ENCODE results near the gene WWOX. TPM values are rescaled to one million over a fixed set of nuclear protein-coding genes. Genes with fewer than 3 reads are reported as not detected.

WWOX gene
- total RNA-seq, 2 experiments from 2014 or later = 19.1 to 23.7 TPM

GRCh38 chr16:78113258-78113657 is 13.8 kb downstream of the WWOX start:
- H3K4me1 Mint-ChIP-seq (ENCODE audit: low read depth) = no peaks in the 10 kb centered on the region
- H3K9me3 Mint-ChIP-seq = no peaks in the 10 kb centered on the region
- H3K27me3 Mint-ChIP-seq = no peaks in the 10 kb centered on the region
- DNase-seq = no peak
- no peak for ATAC-seq
- no peak for TF ChIP-seq CTCF (IDR thresholded peaks at IDR 0.05)
- CTCF ChIA-PET = no interaction called here
- no peak overlapping the region for H3K27ac Mint-ChIP-seq
- H3K36me3 Mint-ChIP-seq (ENCODE audit: low read depth) = peaks cover 18% of the 10 kb centered on the region
- POLR2A ChIA-PET = interaction anchor here (0.8 to 1.4 kb wide), 2 partner anchors 9 to 13 kb away, joined by 3 to 4 read pairs; no protein-coding TSS in a partner anchor
- no peak overlapping the region for H3K4me3 Mint-ChIP-seq
- intact Hi-C loops (cut with micrococcal nuclease) = no loop called here

- intact Hi-C loops (cut with micrococcal nuclease) = no loop called here
- no peak for TF ChIP-seq CTCF (IDR thresholded peaks at IDR 0.05)
- Mint-ChIP-seq H3K9me3 (no peaks in the 10 kb centered on the region), H3K36me3 (ENCODE audit: low read depth) (peaks cover 15% of the 10 kb centered on the region), H3K27ac (no peak overlapping the region), H3K4me1 (ENCODE audit: low read depth) (no peaks in the 10 kb centered on the region), H3K4me3 (no peak overlapping the region), H3K27me3 (no peaks in the 10 kb centered on the region)
- ATAC-seq (no peak), DNase-seq (no peak)
- ChIA-PET CTCF (no interaction called here), POLR2A (no interaction called here)
These were observed 16.2 kb downstream of the WWOX start for GRCh38 chr16:78115659-78116058.

GRCh38 chr16:78116946-78117345 is 17.5 kb downstream of the WWOX start:
- intact Hi-C loops (cut with micrococcal nuclease) = no loop called here
- CTCF ChIA-PET = interaction anchor here (1.1 to 1.3 kb wide), 2 partner anchors 9 to 17 kb away, joined by 3 read pairs; partner anchors contain the start of gene WWOX

GRCh38 chr16:78117391-78117790 is 17.9 kb downstream of the WWOX start:
- peaks cover 10% of the 10 kb centered on the region for H3K36me3 Mint-ChIP-seq (ENCODE audit: low read depth)
- no peaks in the 10 kb centered on the region for H3K9me3 Mint-ChIP-seq
- POLR2A ChIA-PET = interaction anchor here (1.9 kb wide), 1 partner anchor 18 kb away, joined by 4 read pairs; the partner anchor contains the start of gene WWOX
- TF ChIP-seq CTCF (IDR thresholded peaks at IDR 0.05) = no peak
- H3K27me3 Mint-ChIP-seq = no peaks in the 10 kb centered on the region
- ATAC-seq (no peak), DNase-seq (no peak)
- intact Hi-C loops (cut with micrococcal nuclease) = no loop called here
- CTCF ChIA-PET = interaction anchor here (1.1 to 1.3 kb wide), 2 partner anchors 10 to 18 kb away, joined by 3 read pairs; partner anchors contain the start of gene WWOX
- no peak overlapping the region for H3K27ac Mint-ChIP-seq
- H3K4me3 Mint-ChIP-seq = no peak overlapping the region
- H3K4me1 Mint-ChIP-seq (ENCODE audit: low read depth) = no peaks in the 10 kb centered on the region

More at GRCh38 chr16:78116946-78117345, 17.5 kb downstream of the WWOX start:
- H3K4me3 Mint-ChIP-seq = no peak overlapping the region
- H3K36me3 Mint-ChIP-seq (ENCODE audit: low read depth) = peaks cover 13% of the 10 kb centered on the region
- TF ChIP-seq CTCF (IDR thresholded peaks at IDR 0.05) = no peak
- no peaks in the 10 kb centered on the region for H3K27me3 Mint-ChIP-seq
- H3K27ac Mint-ChIP-seq = no peak overlapping the region
- H3K4me1 Mint-ChIP-seq (ENCODE audit: low read depth) = no peaks in the 10 kb centered on the region
- H3K9me3 Mint-ChIP-seq = no peaks in the 10 kb centered on the region
- DNase-seq (no peak), ATAC-seq (no peak)
- POLR2A ChIA-PET = interaction anchor here (1.9 kb wide), 1 partner anchor 17 kb away, joined by 4 read pairs; the partner anchor contains the start of gene WWOX

GRCh38 chr16:78118469-78119025 is 19.1 kb downstream of the WWOX start:
- ATAC-seq (no peak), DNase-seq (no peak)
- ChIA-PET CTCF (interaction anchor here (0.8 to 1.3 kb wide), 3 partner anchors 14 to 116 kb away, joined by 3 to 4 read pairs (median 3); no protein-coding TSS in a partner anchor), POLR2A (interaction anchor here (0.6 to 0.9 kb wide), 2 partner anchors 19 to 434 kb away, joined by 3 to 5 read pairs; partner anchors contain the start of gene WWOX)
- Mint-ChIP-seq H3K36me3 (ENCODE audit: low read depth) (peaks cover 7% of the 10 kb centered on the region), H3K4me1 (ENCODE audit: low read depth) (peaks cover 2% of the 10 kb centered on the region), H3K27ac (no peak overlapping the region), H3K27me3 (no peaks in the 10 kb centered on the region), H3K9me3 (no peaks in the 10 kb centered on the region), H3K4me3 (no peak overlapping the region)
- TF ChIP-seq CTCF (IDR thresholded peaks at IDR 0.05) = no peak
- intact Hi-C loops (cut with micrococcal nuclease) = no loop called here

Measured in activated CD8-positive, alpha-beta T cell treated with anti-CD3 and anti-CD28 coated beads for 36 hours (primary cell).